Activated T-cell treated with anti-CD3 and anti-CD28 coated beads for 4 hours (primary cell): ENCODE measurements around the gene ABCF2.

ENCODE experiments used
- DNase-seq: peaks from one replicate; pipeline ENCODE4 v3.0.0-alpha.2; 2020

ABCF2 gene

GRCh38 chr7:151191544-151191943, 35.5 kb downstream of the ABCF2 start:
- no peak for DNase-seq

- DNase-seq = no peak
Measured at GRCh38 chr7:151189038-151189437, 38.0 kb downstream of the ABCF2 start.

- no peak for DNase-seq
Measured at GRCh38 chr7:151188252-151188542, 38.8 kb downstream of the ABCF2 start.

- DNase-seq = no peak
Measured at GRCh38 chr7:151187409-151188251, 39.4 kb downstream of the ABCF2 start.

- no peak for DNase-seq
Measured at GRCh38 chr7:151186640-151187408, 40.2 kb downstream of the ABCF2 start, which contains the start of gene ASB10. Gene ASB10 (minus strand): TSS chr7:151187250. CDS start chr7:151187130, 120 bp downstream.

- DNase-seq = no peak
Measured at GRCh38 chr7:151185762-151186639, 41.0 kb downstream of the ABCF2 start.

GRCh38 chr7:151181011-151181431, 46.0 kb downstream of the ABCF2 start:
- no peak for DNase-seq

GRCh38 chr7:151179946-151180345, 47.1 kb downstream of the ABCF2 start:
- no peak for DNase-seq

- no peak for DNase-seq
Measured at GRCh38 chr7:151179287-151179860, 47.6 kb downstream of the ABCF2 start.

- DNase-seq = no peak
Measured at GRCh38 chr7:151178831-151179230, 48.2 kb downstream of the ABCF2 start.

GRCh38 chr7:151178236-151178635, 48.8 kb downstream of the ABCF2 start:
- DNase-seq = no peak

- DNase-seq = no peak
Measured at GRCh38 chr7:151177310-151177709, 49.7 kb downstream of the ABCF2 start.

GRCh38 chr7:151176401-151176800, 50.6 kb downstream of the ABCF2 start:
- no peak for DNase-seq

- DNase-seq = no peak
Measured at GRCh38 chr7:151175793-151176311, 51.2 kb downstream of the ABCF2 start.

GRCh38 chr7:151175047-151175792, 51.8 kb downstream of the ABCF2 start:
- DNase-seq = no peak

- no peak for DNase-seq
Measured at GRCh38 chr7:151174246-151175046, 52.6 kb downstream of the ABCF2 start.

GRCh38 chr7:151173386-151174245, 53.4 kb downstream of the ABCF2 start:
- DNase-seq = no peak

- DNase-seq = peak; percentile 66
Measured at GRCh38 chr7:151172273-151173141, 54.5 kb downstream of the ABCF2 start.

- no peak for DNase-seq
Measured at GRCh38 chr7:151168787-151169162, 58.2 kb downstream of the ABCF2 start.
